Measurements from ENCODE around the gene FBXO24. TPM values are rescaled to one million over a fixed set of nuclear protein-coding genes. Genes with fewer than 3 reads are reported as not detected.
A peak's percentile ranks its signal among the peaks of the same experiment; 100 is the strongest.

The FBXO24 gene
- polyA plus RNA-seq, 1 of the 3 experiments (the other 2 are of a cell fraction) = 0.94 TPM

DNA sequence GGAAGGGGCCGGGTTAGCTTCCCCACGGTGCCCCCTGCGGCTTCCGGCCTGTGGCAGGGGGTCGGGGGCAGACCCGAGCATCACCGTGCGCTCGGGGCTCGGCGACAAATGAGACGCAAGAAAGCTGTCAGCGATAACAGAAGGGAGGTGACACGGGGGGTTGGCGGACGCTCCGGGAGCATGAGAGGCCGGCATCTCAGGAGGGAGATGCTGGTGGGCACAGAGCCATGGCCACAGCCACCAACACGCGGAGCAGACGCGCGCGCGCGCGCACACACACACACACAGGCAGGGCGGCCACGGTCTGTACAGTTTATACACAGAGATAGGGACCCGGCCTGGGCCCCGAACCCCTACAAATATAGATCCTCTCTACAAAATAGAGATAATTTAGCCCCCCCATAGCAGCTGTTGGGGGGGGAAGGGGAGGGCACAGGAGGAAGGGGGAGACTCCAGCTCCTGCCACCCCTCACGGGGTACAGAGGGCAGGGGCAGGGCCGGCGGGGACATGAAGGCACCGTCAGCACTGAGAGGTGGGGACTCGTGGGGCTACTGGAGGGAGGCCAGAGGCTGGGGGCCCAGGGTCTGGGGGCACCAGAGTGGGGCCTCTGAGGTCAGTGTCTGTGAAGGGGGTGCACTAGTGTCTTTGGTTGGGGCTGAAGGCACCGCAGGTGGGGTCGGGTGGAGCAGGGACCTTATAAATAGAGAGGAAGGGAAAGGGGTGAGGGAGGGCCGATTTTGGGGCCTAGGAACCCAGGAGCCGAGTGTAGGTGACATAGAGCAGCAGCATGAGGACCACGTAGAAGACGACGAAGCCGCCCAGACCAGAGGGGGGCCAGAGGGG, 11.5 kb upstream of the FBXO24 start:
- Histone ChIP-seq H3K27me3 (ENCODE audit: insufficient read depth) (no peaks in the 10 kb centered on the region), H3K4me3 (ENCODE audit: low read depth in 2 of 2, low read length in 1 of 2) (no peak overlapping the region), H3K4me1 (ENCODE audit: control insufficient read depth in 1 of 2, insufficient read depth in 2 of 2, low read depth in 1 of 2, low read length in 1 of 2) (peaks cover 0 to 16% of the 10 kb centered on the region in 2 experiments; a peak in 1 of 4 replicates), H3K36me3 (replicated peaks in 1 of 2; ENCODE audit: control insufficient read depth in 1 of 2, insufficient read depth in 2 of 2, low read length in 1 of 2) (peaks cover 18 to 42% of the 10 kb centered on the region in 2 experiments), H3F3A (replicated peaks; ENCODE audit: insufficient read depth) (no peaks in the 10 kb centered on the region), H4K20me1 (ENCODE audit: insufficient read depth) (no peaks in the 10 kb centered on the region), H3K9me3 (no peaks in the 10 kb centered on the region), H3K79me2 (ENCODE audit: insufficient read depth) (no peaks in the 10 kb centered on the region), H3K9ac (no peak overlapping the region), H2AFZ (ENCODE audit: low read depth) (no peak overlapping the region), H3K4me2 (no peak overlapping the region), H3K27ac (ENCODE audit: low read depth in 2 of 2, low read length in 1 of 2) (no peak overlapping the region), H3K9me2 (no peaks in the 10 kb centered on the region)
- TF ChIP-seq RCOR1 (IDR thresholded peaks at IDR 0.05; ENCODE audit: low read length) (no peak), EZH2phosphoT487 (IDR thresholded peaks at IDR 0.05; ENCODE audit: borderline replicate concordance, low read depth) (no peak), FOSL2 (IDR thresholded peaks at IDR 0.05; ENCODE audit: borderline replicate concordance, low read depth) (no peak), MEF2A (IDR thresholded peaks at IDR 0.05; ENCODE audit: borderline replicate concordance, low read depth) (no peak), POLR2AphosphoS5 (IDR thresholded peaks at IDR 0.05; ENCODE audit: low read depth, low read length) (no peak), RAD21 (IDR thresholded peaks at IDR 0.05; ENCODE audit: low read length) (no peak), RXRA (IDR thresholded peaks at IDR 0.05; ENCODE audit: borderline replicate concordance, low read depth) (no peak), SIN3A (IDR thresholded peaks at IDR 0.05; ENCODE audit: borderline replicate concordance, low read depth, low read length) (no peak), FOXJ3 (CRISPR knock-in tag; IDR thresholded peaks at IDR 0.05) (no peak), GABPA (IDR thresholded peaks at IDR 0.05; ENCODE audit: low read depth) (no peak), ELF1 (IDR thresholded peaks at IDR 0.05) (no peak), JUND (IDR thresholded peaks at IDR 0.05) (no peak), TEAD4 (IDR thresholded peaks at IDR 0.05; ENCODE audit: borderline replicate concordance, insufficient read depth) (no peak), GATA2 (CRISPR knock-in tag; IDR thresholded peaks at IDR 0.05) (no peak), TAF1 (IDR thresholded peaks at IDR 0.05; ENCODE audit: borderline replicate concordance, low read depth, low read length) (no peak), NFIC (IDR thresholded peaks at IDR 0.05; ENCODE audit: borderline replicate concordance) (no peak), MXI1 (IDR thresholded peaks at IDR 0.05; ENCODE audit: low read depth, low read length) (no peak), SMC3 (IDR thresholded peaks at IDR 0.05; ENCODE audit: low read depth, low read length) (no peak), RFX5 (IDR thresholded peaks at IDR 0.05; ENCODE audit: low read length) (no peak)
- TF ChIP-seq, protein P1, sequence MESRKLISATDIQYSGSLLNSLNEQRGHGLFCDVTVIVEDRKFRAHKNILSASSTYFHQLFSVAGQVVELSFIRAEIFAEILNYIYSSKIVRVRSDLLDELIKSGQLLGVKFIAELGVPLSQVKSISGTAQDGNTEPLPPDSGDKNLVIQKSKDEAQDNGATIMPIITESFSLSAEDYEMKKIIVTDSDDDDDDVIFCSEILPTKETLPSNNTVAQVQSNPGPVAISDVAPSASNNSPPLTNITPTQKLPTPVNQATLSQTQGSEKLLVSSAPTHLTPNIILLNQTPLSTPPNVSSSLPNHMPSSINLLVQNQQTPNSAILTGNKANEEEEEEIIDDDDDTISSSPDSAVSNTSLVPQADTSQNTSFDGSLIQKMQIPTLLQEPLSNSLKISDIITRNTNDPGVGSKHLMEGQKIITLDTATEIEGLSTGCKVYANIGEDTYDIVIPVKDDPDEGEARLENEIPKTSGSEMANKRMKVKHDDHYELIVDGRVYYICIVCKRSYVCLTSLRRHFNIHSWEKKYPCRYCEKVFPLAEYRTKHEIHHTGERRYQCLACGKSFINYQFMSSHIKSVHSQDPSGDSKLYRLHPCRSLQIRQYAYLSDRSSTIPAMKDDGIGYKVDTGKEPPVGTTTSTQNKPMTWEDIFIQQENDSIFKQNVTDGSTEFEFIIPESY (IDR thresholded peaks at IDR 0.05; ENCODE audit: borderline replicate concordance, low read depth) = no peak
- ChIA-PET CTCF (interaction anchor here (1.0 to 1.5 kb wide), 3 partner anchors 10 to 92 kb away, joined by 5 read pairs; partner anchors contain the start of gene NYAP1), POLR2A (no interaction called here)
- peak; percentile 45 for DNase-seq
- WGBS (ENCODE audit: low lambda C conversion rate) = 88% methylated on average over 43 of the region's 44 CpGs
